Activated T-helper 9 cell treated with anti-CD3 and anti-CD28 coated beads, Interleukin-2, amount 50 U/mL, for 16 hours (primary cell): ENCODE results near the gene ATP5F1A.
"Not testable (repeated sequence)": the region's sequence is repeated elsewhere in the genome, so short reads cannot be mapped to it uniquely, and the experiment has no call there.

Source experiments
- DNase-seq: peaks from one replicate; pipeline ENCODE4 v3.0.0-alpha.2; 2020; ENCODE audit warnings: low read depth

Gene ATP5F1A

DNA sequence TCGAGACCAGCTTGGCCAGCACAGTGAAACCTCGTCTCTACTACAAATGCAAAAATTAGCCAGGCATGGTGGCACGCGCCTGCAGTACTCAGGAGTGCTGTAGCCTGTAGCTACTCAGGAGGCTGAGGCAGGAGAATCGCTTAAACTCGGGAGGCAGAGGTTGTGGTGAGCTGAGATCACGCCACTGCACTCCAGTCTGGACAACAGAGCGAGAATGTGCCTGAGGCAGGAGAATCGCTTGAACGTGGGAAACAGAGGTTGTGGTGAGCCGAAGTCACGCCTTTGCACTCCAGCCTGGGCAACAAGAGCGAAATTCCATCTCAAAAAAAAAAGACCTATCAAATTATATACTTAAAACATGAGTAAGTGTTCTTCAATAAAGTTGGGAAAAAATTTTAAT, 50.7 kb downstream of the ATP5F1A start:
- DNase-seq = not testable (repeated sequence)

- DNase-seq = no peak
Observed at GRCh38 chr18:46046688-46047087, 51.4 kb downstream of the ATP5F1A start.

GRCh38 chr18:46046126-46046525, 52.0 kb downstream of the ATP5F1A start:
- DNase-seq = no peak

DNA sequence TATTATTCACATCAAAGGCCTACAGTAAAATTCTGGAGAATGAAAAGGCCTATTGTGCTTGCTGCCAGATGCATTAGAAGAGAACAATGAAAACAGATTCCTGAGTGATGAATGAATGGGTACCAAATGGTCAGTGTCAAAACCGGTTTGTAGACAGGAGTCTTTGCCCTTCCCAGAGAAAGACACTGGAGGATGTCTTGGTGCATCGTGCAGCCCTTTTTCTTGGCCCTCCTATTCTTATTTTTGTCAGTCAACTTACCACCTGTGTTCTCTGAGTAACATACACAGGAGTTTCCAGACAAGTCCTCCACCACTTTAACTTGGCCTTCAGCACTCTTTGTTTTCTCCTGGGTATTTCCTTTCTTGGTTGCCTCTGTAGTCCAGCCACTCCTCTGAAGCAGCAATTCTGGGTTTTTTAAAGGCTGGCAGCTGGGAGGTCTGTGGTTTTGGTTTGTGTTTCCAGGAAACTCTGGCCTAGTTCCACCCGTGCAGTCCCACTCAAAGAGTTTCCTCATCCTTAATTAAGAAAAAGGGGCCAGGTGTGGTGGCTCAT, 55.4 kb downstream of the ATP5F1A start:
- DNase-seq = no peak

DNA sequence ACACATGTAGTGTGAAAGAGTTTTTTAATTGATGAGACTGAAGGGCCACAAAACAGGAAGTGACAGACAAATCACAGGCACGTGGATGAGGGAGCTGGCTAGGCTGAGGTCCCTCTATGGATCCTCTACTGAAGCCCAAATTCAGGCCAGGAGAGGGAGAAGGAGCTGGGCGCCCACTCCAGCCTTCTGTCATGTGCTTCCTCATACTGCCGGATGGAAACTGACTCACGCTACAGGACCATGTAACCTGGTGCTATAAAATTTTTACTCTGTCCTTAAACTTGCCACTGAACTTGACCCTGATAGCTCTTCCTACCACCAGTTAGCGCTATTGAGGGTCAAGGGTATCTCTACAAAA, 57.4 kb downstream of the ATP5F1A start:
- DNase-seq = no peak

- DNase-seq = no peak
Observed at GRCh38 chr18:46040033-46040746, 57.9 kb downstream of the ATP5F1A start.

GRCh38 chr18:46037512-46038305, 60.4 kb downstream of the ATP5F1A start:
- no peak for DNase-seq

DNA sequence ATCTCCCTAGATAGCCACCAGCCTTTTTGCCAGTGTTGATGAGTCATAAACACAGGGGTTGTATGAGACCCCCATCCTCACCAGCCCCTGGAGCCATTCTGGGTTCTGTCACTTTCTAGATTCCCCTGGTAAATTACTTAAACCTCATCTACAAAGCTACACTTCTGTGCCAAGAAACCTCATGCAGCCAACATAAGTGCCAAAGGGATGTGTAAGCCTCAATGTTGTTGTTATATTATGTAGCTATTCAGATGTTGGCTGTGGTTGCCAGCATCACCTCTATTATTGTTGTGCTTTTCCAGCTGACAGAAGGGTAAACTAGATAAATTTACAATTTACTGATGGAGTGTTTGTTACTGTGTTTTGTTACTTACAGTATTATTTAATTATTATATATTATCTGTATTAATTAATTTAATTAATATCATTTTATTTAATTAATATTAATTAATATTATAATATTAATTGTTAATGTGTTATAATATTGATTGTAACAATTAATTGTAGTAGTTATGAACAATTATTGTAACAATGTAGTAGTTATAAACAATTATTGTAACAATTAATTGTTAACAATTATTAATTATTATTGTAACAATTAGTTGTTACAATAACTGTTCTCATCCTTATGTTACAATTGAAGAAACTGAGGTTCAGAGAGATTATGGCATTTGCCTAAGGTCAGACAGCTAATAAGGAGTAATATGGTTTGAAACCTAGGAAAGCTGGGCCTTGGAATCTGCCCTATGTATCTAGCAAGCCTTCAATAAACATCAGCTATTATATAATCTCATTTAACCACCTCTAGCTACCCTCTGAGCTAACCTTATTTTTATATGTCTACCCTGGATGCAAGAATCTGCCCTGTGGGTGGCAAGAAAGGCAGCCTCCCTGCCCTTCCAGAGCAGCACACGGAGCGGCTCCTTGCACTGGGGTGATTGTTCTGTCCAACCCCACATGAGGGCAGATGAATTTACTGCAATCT, 62.1 kb downstream of the ATP5F1A start:
- no peak for DNase-seq

- DNase-seq = no peak
Observed at GRCh38 chr18:46034230-46034629, 63.9 kb downstream of the ATP5F1A start.

- DNase-seq = no peak
Observed at GRCh38 chr18:46031741-46032140, 66.4 kb downstream of the ATP5F1A start.
